CD4-positive, alpha-beta T cell (primary cell): ENCODE measurements around the gene A1BG. TPM values are rescaled to one million over a fixed set of nuclear protein-coding genes. Genes with fewer than 3 reads are reported as not detected.
A peak's percentile ranks its signal among the peaks of the same experiment; 100 is the strongest.

Experiments used
- ATAC-seq: fragments of 200-7000 bp; cut with Tn5 transposase; one replicate; pipeline ENCODE4 v1.10.0; 2022; ENCODE audit warnings: mild to moderate bottlenecking; ENCODE audit not compliant: poor library complexity
- CTCF ChIA-PET: fragments of 350-600 bp; sonication (Branson Sonifier 250); formaldehyde crosslinking; loops from one replicate; lab custom pipeline; 2021; ENCODE audit warnings: antibody characterized with exemption, inconsistent platforms; lab: Charles Lee
- POLR2A ChIA-PET: fragments of 350-600 bp; sonication (Branson Sonifier 250); formaldehyde crosslinking; loops from one replicate; lab custom pipeline; 2021; ENCODE audit warnings: antibody characterized with exemption, inconsistent platforms; lab: Charles Lee
- DNase-seq, 14 experiments: peaks; one replicate each; pipeline ENCODE4 v3.0.0-alpha.2; 2013 to 2020; ENCODE audit warnings: mixed read lengths in 2 of 14
- H3K27ac ChIP-seq, 2 donors: one replicate each; pipeline versions ENCODE4 v1.5.1 to v1.7.0; 2013; ENCODE audit warnings: low read length in 2 of 2, low read depth in 1 of 2, mild to moderate bottlenecking in 1 of 2
- H3K27me3 ChIP-seq, 2 experiments: 1 replicate in 1 of 2; 2 replicates in 1 of 2; pipeline versions ENCODE4 v1.6.1 to v1.7.0; 2013; ENCODE audit warnings: low read length in 2 of 2, control low read depth in 1 of 2, mild to moderate bottlenecking in 1 of 2, moderate library complexity in 1 of 2; ENCODE audit not compliant: insufficient read depth in 2 of 2, control insufficient read depth in 1 of 2
- H3K36me3 ChIP-seq: one replicate; pipeline ENCODE4 v1.6.1; 2013; ENCODE audit warnings: low read length, control low read depth; ENCODE audit not compliant: insufficient read depth
- H3K4me1 ChIP-seq: one replicate; pipeline ENCODE4 v1.6.1; 2013; ENCODE audit warnings: low read length, control low read depth; ENCODE audit not compliant: insufficient read depth
- H3K4me3 ChIP-seq: one replicate; pipeline ENCODE4 v1.5.1; 2013; ENCODE audit warnings: mild to moderate bottlenecking, low read length, moderate library complexity
- H3K9me3 ChIP-seq, 2 experiments: 1 replicate in 1 of 2; 2 replicates in 1 of 2; pipeline versions ENCODE4 v1.6.1 to v1.7.0; 2013; ENCODE audit warnings: low read length in 2 of 2, mild to moderate bottlenecking in 2 of 2, control low read depth in 1 of 2, moderate library complexity in 1 of 2; ENCODE audit not compliant: control insufficient read depth in 1 of 2, insufficient read depth in 1 of 2
- H3K27ac Mint-ChIP-seq: one replicate; pipeline ENCODE4 v1.8.0; 2020; ENCODE audit warnings: mixed read lengths
- H3K27me3 Mint-ChIP-seq: one replicate; pipeline ENCODE4 v1.8.0; 2021; ENCODE audit warnings: mixed read lengths
- H3K36me3 Mint-ChIP-seq: one replicate; pipeline ENCODE4 v1.8.0; 2021; ENCODE audit warnings: low read depth, mixed read lengths
- H3K4me1 Mint-ChIP-seq: one replicate; pipeline ENCODE4 v1.8.0; 2021; ENCODE audit warnings: low read depth, mixed read lengths
- H3K4me3 Mint-ChIP-seq: one replicate; pipeline ENCODE4 v1.8.0; 2020; ENCODE audit warnings: mild to moderate bottlenecking, mixed read lengths
- H3K9me3 Mint-ChIP-seq: one replicate; pipeline ENCODE4 v1.8.0; 2020; ENCODE audit warnings: mixed read lengths
- intact Hi-C, 2 experiments: fragments of 100-400 bp; cut with DNase I in 1 of 2; cut with micrococcal nuclease in 1 of 2; formaldehyde crosslinking; loops; one replicate each; pipeline versions ENCODE4 v1.15.1 to v1.9.0; 2023 to 2025; cut with DNase I, micrococcal nuclease
- total RNA-seq, 174 experiments: library from RNA in 2 of 174; stranded (reverse) in 2 of 174; gene quantifications; one replicate each; pipeline ENCODE4 v1.2.3 and lab custom pipeline; 2021 to 2026
- TF ChIP-seq, protein P1 (sequence below): fragments of 200-600 bp; IDR thresholded peaks from one replicate; pipeline ENCODE4 v1.8.0; 2022; ENCODE audit warnings: antibody characterized with exemption, mild to moderate bottlenecking

The A1BG gene
- total RNA-seq, 2 experiments from 2014 or later = 7.6 to 8.4 TPM

DNA sequence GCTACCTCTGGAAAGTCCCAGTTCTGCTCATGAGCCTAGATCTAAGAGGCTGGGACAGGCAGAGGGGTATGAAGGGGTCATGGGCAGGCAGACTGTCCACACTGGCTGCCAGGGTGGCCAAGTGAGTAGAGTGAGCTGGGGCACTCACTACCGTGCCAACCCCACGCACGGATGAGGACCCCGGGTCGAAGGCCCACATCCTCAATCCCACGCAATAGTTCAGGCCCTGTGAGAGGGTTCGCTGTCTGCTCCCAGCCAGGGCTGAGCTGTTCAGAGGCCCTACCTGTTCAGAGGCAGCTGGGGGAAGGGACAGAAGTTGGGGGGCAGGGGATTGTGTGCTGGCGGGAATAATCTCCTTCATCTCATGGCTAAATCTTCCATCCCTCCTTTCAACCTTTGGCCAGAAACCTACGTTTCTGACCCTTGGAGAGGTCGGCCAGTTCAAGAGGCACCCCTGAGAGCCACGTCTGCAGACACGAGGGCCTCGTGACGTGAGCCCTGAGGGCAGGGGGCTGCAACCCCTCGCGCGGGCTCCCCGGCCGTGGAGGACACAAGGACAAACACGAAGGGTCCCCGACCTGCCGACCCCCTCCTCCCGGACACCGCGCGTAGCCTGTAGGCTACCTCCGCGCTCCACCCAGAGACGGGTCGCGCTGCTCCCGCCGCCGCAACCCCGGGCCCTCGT lies 32.7 kb upstream of the A1BG start:
- peaks cover 52% of the 10 kb centered on the region for H3K4me1 Mint-ChIP-seq
- peak overlapping the region; percentile 98 for H3K27ac Mint-ChIP-seq
- H3K4me1 ChIP-seq = peaks cover 59% of the 10 kb centered on the region
- H3K27me3 ChIP-seq = no peaks in the 10 kb centered on the region
- peak overlapping the region; percentile 93 to 97 for H3K27ac ChIP-seq
- H3K9me3 Mint-ChIP-seq = no peaks in the 10 kb centered on the region
- H3K27me3 Mint-ChIP-seq = no peaks in the 10 kb centered on the region
- POLR2A ChIA-PET = interaction anchor here (1.4 to 2.3 kb wide), 3 partner anchors 22 to 54 kb away, joined by 3 to 7 read pairs (median 7); partner anchors contain the start of genes ZNF132, ZNF497 and ZNF584
- H3K4me3 ChIP-seq = peak overlapping the region; percentile 79
- peak overlapping the region; percentile 99 for H3K4me3 Mint-ChIP-seq
- peaks cover 43% of the 10 kb centered on the region for H3K36me3 Mint-ChIP-seq
- no peaks in the 10 kb centered on the region for H3K9me3 ChIP-seq
- TF ChIP-seq, protein P1, sequence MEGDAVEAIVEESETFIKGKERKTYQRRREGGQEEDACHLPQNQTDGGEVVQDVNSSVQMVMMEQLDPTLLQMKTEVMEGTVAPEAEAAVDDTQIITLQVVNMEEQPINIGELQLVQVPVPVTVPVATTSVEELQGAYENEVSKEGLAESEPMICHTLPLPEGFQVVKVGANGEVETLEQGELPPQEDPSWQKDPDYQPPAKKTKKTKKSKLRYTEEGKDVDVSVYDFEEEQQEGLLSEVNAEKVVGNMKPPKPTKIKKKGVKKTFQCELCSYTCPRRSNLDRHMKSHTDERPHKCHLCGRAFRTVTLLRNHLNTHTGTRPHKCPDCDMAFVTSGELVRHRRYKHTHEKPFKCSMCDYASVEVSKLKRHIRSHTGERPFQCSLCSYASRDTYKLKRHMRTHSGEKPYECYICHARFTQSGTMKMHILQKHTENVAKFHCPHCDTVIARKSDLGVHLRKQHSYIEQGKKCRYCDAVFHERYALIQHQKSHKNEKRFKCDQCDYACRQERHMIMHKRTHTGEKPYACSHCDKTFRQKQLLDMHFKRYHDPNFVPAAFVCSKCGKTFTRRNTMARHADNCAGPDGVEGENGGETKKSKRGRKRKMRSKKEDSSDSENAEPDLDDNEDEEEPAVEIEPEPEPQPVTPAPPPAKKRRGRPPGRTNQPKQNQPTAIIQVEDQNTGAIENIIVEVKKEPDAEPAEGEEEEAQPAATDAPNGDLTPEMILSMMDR = no peak
- intact Hi-C loops = loop anchor here (2.0 to 5.0 kb wide), 3 partner anchors 55 to 204 kb away; partner anchors contain the start of genes ZNF132 (in 1 of the 2), ZNF274 (in 1 of the 2) and ZNF324 (in 1 of the 2)
- H3K36me3 ChIP-seq = peaks cover 22% of the 10 kb centered on the region
- CTCF ChIA-PET = no interaction called here
- ATAC-seq (no peak), DNase-seq (peak in 3 of 14 experiments; percentile 15 to 55 (median 46))

DNA sequence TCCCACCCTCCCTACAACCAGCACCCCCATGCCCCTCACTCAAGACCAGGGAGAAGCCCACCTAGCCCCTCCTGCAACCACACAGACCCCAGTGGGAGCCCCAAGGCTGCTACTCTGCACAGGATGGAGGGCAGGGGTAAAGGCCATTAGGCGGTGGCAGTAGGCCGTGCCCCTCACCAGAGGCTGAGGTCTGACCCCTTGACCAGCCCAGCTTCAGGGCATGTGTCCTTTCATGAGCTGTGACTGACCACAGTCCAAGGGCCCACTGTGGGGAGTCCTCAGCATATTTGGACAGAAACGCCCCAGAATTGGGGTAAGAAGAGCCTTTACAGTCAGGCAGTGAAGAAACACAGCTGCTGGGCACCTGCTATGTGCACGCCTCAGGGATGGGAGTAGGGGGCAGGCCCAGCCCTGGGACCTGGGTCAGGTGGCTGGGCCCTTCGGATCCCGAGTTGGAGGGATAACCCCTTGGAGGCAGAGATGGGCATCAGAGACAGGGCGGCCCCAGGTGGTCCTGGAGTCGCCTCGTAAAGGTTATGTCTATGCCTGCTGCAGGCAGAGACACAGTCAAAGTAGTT lies 32.1 kb upstream of the A1BG start:
- Mint-ChIP-seq H3K4me3 (peak overlapping the region; percentile 99), H3K27me3 (no peaks in the 10 kb centered on the region), H3K4me1 (peaks cover 50% of the 10 kb centered on the region), H3K9me3 (no peaks in the 10 kb centered on the region), H3K36me3 (peaks cover 39% of the 10 kb centered on the region), H3K27ac (peak overlapping the region; percentile 98)
- ChIA-PET CTCF (no interaction called here), POLR2A (interaction anchor here (2.3 kb wide), 1 partner anchor 23 kb away, joined by 7 read pairs; the partner anchor contains the start of gene ZNF584)
- DNase-seq (peak in 1 of 14 experiments; percentile 18), ATAC-seq (no peak)
- TF ChIP-seq, protein P1 = no peak
- intact Hi-C loops = loop anchor here (5.0 kb wide), 2 partner anchors 82 to 203 kb away; partner anchors contain the start of genes ZNF274 (in 1 of the 2) and ZNF324 (in 1 of the 2)
- Histone ChIP-seq H3K4me3 (peak overlapping the region; percentile 79), H3K36me3 (peaks cover 17% of the 10 kb centered on the region), H3K9me3 (no peaks in the 10 kb centered on the region), H3K27ac (peak overlapping the region; percentile 93 to 97), H3K4me1 (peaks cover 58% of the 10 kb centered on the region), H3K27me3 (no peaks in the 10 kb centered on the region)

DNA sequence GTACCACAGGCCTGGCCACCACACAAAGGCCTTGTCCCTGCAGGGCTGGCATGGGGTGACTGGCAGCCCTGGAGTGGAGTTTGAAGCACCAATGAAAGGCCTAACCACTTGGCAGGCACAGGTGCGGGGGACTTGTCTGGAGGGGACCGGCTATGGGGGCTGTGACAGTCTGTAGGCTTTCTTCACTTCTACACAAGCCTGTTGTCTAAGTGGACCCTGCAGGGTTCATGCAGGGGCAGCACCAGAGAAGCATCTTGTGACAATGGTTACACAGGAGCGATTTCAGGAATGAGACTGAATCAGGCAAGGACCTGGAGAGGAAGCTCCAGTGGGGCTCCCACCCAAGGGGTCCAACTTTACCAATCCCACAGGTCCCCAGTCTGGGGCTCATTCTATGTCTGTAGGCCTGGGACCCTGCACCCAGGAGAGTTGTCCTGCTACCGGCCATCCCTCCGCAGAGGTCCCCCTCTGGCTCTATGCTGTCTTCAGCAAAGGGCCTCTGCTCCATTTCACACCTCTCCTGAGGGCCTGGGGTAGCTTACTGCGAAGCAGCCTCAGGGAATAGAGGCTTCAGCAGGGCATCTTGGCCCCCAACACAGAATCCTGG lies 29.8 kb upstream of the A1BG start:
- Mint-ChIP-seq H3K9me3 (no peaks in the 10 kb centered on the region), H3K36me3 (peaks cover 24% of the 10 kb centered on the region), H3K4me3 (peak overlapping the region; percentile 45), H3K27me3 (no peaks in the 10 kb centered on the region), H3K4me1 (peaks cover 49% of the 10 kb centered on the region), H3K27ac (peak overlapping the region; percentile 86)
- ChIA-PET POLR2A (interaction anchor here (2.7 kb wide), 1 partner anchor 20 kb away, joined by 21 read pairs; the partner anchor contains the start of gene ZNF497), CTCF (no interaction called here)
- TF ChIP-seq, protein P1 = no peak
- ATAC-seq (no peak), DNase-seq (peak in 1 of 14 experiments; percentile 22)
- no peaks in the 10 kb centered on the region for H3K27me3 ChIP-seq
- H3K4me3 ChIP-seq = no peak overlapping the region
- H3K4me1 ChIP-seq = peaks cover 58% of the 10 kb centered on the region
- peaks cover 2% of the 10 kb centered on the region for H3K36me3 ChIP-seq
- intact Hi-C loops = no loop called here
- no peak overlapping the region for H3K27ac ChIP-seq
- no peaks in the 10 kb centered on the region for H3K9me3 ChIP-seq
